Measurements from ENCODE around the gene PPOX.

GRCh38 chr1:161188381-161188780 is 22.2 kb downstream of the PPOX start:
- no peak for TF ChIP-seq EZH2 (IDR thresholded peaks at IDR 0.05; ENCODE audit: low read depth)
- no peak for TF ChIP-seq CTCF (conservative IDR thresholded peaks at IDR 0.05)
